ENCODE measurements around the gene TRIM26.

DNA sequence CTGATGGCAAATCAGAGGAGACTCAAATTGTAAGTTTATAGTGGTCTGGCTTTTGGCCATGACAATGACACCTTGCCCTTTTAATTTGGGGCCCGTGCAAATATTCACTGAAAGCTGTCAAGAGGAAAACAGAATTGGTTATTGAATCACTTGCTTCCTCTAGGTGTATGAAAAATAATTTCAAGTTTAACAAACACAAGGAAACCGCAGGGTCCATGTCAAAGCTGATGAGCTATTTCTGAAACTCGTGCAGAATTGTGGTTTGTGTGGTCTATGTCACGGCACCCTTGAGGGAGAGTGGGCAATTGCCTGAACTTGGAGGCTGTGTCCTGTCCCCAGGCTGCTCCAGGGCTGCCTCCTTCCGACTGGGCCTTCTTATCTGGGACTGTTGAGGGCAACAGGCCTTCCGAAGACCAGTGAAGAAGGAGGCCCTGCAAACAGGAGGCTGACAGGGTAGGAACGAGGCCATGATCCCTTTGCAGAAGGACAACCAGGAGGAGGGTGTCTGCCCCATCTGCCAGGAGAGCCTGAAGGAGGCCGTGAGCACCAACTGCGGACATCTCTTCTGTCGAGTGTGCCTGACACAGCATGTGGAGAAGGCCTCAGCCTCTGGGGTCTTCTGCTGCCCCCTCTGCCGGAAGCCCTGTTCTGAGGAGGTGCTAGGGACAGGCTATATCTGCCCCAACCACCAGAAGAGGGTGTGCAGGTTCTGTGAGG lies 76.5 kb downstream of the TRIM26 start:
- TF ChIP-seq, protein P1, sequence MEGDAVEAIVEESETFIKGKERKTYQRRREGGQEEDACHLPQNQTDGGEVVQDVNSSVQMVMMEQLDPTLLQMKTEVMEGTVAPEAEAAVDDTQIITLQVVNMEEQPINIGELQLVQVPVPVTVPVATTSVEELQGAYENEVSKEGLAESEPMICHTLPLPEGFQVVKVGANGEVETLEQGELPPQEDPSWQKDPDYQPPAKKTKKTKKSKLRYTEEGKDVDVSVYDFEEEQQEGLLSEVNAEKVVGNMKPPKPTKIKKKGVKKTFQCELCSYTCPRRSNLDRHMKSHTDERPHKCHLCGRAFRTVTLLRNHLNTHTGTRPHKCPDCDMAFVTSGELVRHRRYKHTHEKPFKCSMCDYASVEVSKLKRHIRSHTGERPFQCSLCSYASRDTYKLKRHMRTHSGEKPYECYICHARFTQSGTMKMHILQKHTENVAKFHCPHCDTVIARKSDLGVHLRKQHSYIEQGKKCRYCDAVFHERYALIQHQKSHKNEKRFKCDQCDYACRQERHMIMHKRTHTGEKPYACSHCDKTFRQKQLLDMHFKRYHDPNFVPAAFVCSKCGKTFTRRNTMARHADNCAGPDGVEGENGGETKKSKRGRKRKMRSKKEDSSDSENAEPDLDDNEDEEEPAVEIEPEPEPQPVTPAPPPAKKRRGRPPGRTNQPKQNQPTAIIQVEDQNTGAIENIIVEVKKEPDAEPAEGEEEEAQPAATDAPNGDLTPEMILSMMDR (IDR thresholded peaks at IDR 0.05) = no peak
- TF ChIP-seq POLR2A (IDR thresholded peaks at IDR 0.05) (no peak), EP300 (IDR thresholded peaks at IDR 0.05) (no peak), POLR2AphosphoS5 (IDR thresholded peaks at IDR 0.05) (no peak)
